GM18861 (cell line): ENCODE results near the gene ACADSB.

Source experiments
- ATAC-seq: cut with Tn5 transposase; IDR thresholded peaks from one replicate; pipeline ENCODE4 v1.9.1; 2021; ENCODE audit not compliant: unreplicated experiment

Gene ACADSB

GRCh38 chr10:123008355-123009104 is at the start of gene ACADSB, which contains the start of gene IKZF5:
TSS of gene ACADSB (plus strand) at chr10:123009006. CDS start at chr10:123009030, 24 bp downstream.
TSS of gene IKZF5 (minus strand) at chr10:123008795. CDS start at chr10:122998625, 10,170 bp downstream.
- ATAC-seq, result peak; percentile 81

GRCh38 chr10:122962405-122962804 is 46.4 kb upstream of the ACADSB start:
- ATAC-seq, result no peak

- ATAC-seq, result no peak
Measured at GRCh38 chr10:122966879-122967278, 41.9 kb upstream of the ACADSB start.

GRCh38 chr10:122968698-122969097 is 40.1 kb upstream of the ACADSB start:
- no peak for ATAC-seq

- ATAC-seq, result no peak
Measured at GRCh38 chr10:122974023-122974422, 34.8 kb upstream of the ACADSB start.

GRCh38 chr10:122974543-122975064 is 34.2 kb upstream of the ACADSB start:
- no peak for ATAC-seq

- ATAC-seq, result peak; percentile 94
Measured at GRCh38 chr10:122980209-122981065, 28.4 kb upstream of the ACADSB start, which contains the start of gene PSTK. TSS of gene PSTK (plus strand) at chr10:122980401. CDS start at chr10:122980480, 79 bp downstream.

GRCh38 chr10:122981066-122981464 is 27.7 kb upstream of the ACADSB start:
- ATAC-seq, result no peak

- no peak for ATAC-seq
Measured at GRCh38 chr10:122983898-122984297, 24.9 kb upstream of the ACADSB start.

GRCh38 chr10:122984708-122985107 is 24.1 kb upstream of the ACADSB start:
- ATAC-seq, result no peak

- no peak for ATAC-seq
Measured at GRCh38 chr10:122986335-122986734, 22.5 kb upstream of the ACADSB start.

- no peak for ATAC-seq
Measured at GRCh38 chr10:122988501-122988900, 20.3 kb upstream of the ACADSB start.

- ATAC-seq, result no peak
Measured at GRCh38 chr10:122990278-122990677, 18.5 kb upstream of the ACADSB start.

GRCh38 chr10:122992031-122992585 is 16.7 kb upstream of the ACADSB start:
- no peak for ATAC-seq

- no peak for ATAC-seq
Measured at GRCh38 chr10:122993797-122994336, 14.9 kb upstream of the ACADSB start.

- ATAC-seq, result no peak
Measured at GRCh38 chr10:122995936-122996335, 12.9 kb upstream of the ACADSB start.

- no peak for ATAC-seq
Measured at GRCh38 chr10:122997864-122998263, 10.9 kb upstream of the ACADSB start.

GRCh38 chr10:122998360-122998917 is 10.4 kb upstream of the ACADSB start:
- no peak for ATAC-seq

GRCh38 chr10:122998934-122999333 is 9.9 kb upstream of the ACADSB start:
- ATAC-seq, result no peak

- no peak for ATAC-seq
Measured at GRCh38 chr10:122999347-122999746, 9.5 kb upstream of the ACADSB start.

- ATAC-seq, result no peak
Measured at GRCh38 chr10:123000155-123000554, 8.7 kb upstream of the ACADSB start.
